Measurements from ENCODE around the gene EFHD2.
"Not testable (repeated sequence)": the region's sequence is repeated elsewhere in the genome, so short reads cannot be mapped to it uniquely, and the experiment has no call there.

EFHD2 gene

DNA sequence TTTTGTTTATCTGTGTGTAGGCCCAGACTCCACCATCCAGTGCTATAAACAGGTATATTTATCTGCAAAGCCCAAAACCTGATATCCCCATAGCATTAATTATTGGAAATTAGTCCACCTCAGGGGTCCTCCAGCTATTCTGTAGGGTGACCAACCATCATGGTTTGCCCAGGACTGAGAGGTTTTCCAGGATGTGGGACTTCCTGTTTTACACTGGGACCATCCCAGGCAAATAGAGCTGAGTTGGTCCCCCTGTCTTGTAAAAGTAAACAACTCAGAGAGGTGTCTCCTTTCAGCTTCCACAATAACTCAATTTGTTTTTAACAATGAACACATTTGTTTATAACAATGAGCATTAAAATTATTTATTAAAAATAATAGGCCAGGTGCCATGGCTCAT, 58.5 kb downstream of the EFHD2 start:
- ATAC-seq, result no peak
- TF ChIP-seq TOX (CRISPR knock-in tag; IDR thresholded peaks at IDR 0.05; ENCODE audit: borderline replicate concordance), result no peak

DNA sequence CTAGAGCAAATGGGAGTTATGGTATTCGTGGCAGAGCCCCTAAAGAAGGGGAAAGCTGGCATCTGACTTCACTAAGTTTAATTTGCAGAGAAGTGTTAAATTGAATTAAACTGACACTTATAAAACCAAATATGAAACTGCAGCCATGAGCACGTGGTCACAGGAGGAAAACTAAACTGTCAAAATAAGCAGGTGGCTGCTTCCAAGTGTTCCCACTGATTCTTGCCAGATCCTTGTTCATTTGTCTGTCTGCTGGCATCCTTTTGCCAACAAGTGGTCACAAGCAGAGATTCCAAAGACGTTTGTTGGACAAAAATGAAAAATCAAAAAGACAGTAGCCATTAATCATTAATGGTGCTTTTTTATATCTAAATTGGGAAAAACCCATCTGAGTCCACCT, 59.7 kb downstream of the EFHD2 start:
- TF ChIP-seq TOX (CRISPR knock-in tag; IDR thresholded peaks at IDR 0.05; ENCODE audit: borderline replicate concordance) (no peak), ESRRG (CRISPR knock-in tag; IDR thresholded peaks at IDR 0.05) (no peak)
- TF ChIP-seq, protein P1, sequence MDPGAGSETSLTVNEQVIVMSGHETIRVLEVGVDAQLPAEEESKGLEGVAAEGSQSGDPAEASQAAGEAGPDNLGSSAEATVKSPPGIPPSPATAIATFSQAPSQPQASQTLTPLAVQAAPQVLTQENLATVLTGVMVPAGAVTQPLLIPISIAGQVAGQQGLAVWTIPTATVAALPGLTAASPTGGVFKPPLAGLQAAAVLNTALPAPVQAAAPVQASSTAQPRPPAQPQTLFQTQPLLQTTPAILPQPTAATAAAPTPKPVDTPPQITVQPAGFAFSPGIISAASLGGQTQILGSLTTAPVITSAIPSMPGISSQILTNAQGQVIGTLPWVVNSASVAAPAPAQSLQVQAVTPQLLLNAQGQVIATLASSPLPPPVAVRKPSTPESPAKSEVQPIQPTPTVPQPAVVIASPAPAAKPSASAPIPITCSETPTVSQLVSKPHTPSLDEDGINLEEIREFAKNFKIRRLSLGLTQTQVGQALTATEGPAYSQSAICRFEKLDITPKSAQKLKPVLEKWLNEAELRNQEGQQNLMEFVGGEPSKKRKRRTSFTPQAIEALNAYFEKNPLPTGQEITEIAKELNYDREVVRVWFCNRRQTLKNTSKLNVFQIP (CRISPR knock-in tag; IDR thresholded peaks at IDR 0.05; ENCODE audit: borderline replicate concordance, low read depth), result no peak
- no peak for ATAC-seq

DNA sequence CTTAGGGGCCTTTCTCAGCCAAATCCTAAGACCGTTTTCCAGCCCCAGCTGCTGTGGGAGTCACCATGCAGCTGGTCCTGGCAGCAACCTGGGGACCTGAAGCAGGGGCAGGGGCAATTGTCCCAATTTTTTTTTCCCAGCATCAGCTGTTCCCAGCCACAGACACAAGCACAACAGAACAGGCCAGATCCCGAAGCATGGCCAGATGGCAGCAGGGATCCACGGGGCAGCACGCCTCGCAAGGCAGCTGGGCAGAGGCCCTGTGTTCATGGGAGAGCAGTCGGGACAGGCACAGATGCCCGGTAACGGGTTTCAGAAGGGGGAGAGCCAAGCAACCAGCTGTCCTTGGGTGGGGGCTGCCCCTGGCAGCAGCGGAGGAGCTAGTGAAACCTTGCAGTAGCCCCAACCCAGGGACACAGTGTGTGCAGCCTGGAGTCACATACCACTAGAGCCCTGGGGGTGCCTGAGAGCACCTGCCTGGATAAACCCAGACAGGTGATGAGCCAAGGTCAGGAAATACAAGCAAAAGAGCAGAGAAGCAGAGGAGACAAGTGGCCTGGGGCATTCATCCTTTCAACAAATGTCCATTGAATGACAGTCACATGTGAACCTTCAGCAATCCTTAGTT, 60.2 kb downstream of the EFHD2 start:
- ATAC-seq, result not testable (repeated sequence)

DNA sequence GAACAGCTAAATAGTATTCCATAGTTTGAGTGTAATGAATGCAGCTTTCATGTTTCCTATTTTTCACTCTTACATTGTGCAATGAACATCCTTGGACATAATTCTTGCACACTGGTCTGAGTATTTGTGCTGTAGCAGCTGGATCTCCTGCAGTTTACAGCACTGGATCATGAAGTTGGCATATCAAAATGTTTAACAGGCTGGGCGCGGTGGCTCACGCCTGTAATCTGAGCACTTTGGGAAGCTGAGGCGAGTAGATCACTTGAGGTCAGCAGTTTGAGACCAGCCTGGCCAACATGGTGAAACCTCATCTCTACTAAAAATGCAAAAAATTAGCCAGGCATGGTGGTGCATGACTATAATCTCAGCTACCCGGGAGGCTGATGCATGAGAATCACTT, 61.4 kb downstream of the EFHD2 start:
- not testable (repeated sequence) for ATAC-seq

DNA sequence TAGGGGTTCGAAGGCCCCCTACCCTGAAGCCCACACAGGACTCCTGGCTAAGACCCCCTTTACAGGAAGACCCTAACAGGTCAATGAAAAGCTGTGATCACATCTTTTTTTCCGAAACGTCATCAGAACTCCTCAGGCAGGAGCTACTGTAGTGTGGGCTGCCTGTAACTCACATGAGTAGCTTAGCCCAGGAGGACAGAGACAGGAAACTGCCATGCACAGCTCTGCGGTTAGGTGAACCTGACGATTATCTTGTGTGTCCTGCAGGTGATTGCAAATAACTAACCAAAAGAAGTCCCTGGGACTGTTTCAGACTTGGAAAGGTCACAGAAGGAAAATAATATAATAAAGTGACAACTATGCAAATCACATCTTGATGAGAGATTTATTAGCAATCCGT, 62.0 kb downstream of the EFHD2 start:
- not testable (repeated sequence) for ATAC-seq

DNA sequence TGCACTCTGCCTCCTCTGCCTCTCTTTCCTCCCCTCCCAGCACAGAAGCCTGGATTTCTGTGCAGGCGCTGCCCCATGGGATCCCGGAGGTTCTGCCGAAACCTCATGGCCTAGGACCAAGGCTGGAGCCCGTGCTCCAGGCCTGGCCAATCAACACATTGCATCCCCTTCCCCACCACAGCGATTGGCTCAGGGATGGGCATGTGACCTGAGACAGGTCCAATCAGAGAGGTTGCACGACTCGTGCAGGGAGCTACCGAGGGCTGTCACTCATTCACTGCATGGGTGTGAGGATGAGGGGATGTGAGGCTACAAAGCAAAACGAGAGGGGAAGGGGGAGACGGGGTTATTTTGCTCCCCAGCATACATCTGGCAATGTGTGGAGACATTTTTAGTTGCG, 62.9 kb downstream of the EFHD2 start:
- ATAC-seq, result no peak
- TF ChIP-seq PPARA (CRISPR knock-in tag; IDR thresholded peaks at IDR 0.05; ENCODE audit: borderline replicate concordance), result no peak
- no peak for TF ChIP-seq ZFP3 (CRISPR knock-in tag; IDR thresholded peaks at IDR 0.05)
- no peak for TF ChIP-seq GLIS3 (CRISPR knock-in tag; IDR thresholded peaks at IDR 0.05)
- TF ChIP-seq, protein P2, sequence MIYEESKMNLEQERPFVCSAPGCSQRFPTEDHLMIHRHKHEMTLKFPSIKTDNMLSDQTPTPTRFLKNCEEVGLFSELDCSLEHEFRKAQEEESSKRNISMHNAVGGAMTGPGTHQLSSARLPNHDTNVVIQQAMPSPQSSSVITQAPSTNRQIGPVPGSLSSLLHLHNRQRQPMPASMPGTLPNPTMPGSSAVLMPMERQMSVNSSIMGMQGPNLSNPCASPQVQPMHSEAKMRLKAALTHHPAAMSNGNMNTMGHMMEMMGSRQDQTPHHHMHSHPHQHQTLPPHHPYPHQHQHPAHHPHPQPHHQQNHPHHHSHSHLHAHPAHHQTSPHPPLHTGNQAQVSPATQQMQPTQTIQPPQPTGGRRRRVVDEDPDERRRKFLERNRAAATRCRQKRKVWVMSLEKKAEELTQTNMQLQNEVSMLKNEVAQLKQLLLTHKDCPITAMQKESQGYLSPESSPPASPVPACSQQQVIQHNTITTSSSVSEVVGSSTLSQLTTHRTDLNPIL (CRISPR knock-in tag; IDR thresholded peaks at IDR 0.05; ENCODE audit: low read depth), result no peak
- TF ChIP-seq CSDC2 (CRISPR knock-in tag; IDR thresholded peaks at IDR 0.05), result no peak
- no peak for TF ChIP-seq SNAI2 (CRISPR knock-in tag; IDR thresholded peaks at IDR 0.05)
- TF ChIP-seq, protein P1 (CRISPR knock-in tag; IDR thresholded peaks at IDR 0.05; ENCODE audit: borderline replicate concordance, low read depth), result no peak
- no peak for TF ChIP-seq TOX (CRISPR knock-in tag; IDR thresholded peaks at IDR 0.05; ENCODE audit: borderline replicate concordance)
- no peak for TF ChIP-seq BACH2 (CRISPR knock-in tag; IDR thresholded peaks at IDR 0.05; ENCODE audit: borderline replicate concordance)

DNA sequence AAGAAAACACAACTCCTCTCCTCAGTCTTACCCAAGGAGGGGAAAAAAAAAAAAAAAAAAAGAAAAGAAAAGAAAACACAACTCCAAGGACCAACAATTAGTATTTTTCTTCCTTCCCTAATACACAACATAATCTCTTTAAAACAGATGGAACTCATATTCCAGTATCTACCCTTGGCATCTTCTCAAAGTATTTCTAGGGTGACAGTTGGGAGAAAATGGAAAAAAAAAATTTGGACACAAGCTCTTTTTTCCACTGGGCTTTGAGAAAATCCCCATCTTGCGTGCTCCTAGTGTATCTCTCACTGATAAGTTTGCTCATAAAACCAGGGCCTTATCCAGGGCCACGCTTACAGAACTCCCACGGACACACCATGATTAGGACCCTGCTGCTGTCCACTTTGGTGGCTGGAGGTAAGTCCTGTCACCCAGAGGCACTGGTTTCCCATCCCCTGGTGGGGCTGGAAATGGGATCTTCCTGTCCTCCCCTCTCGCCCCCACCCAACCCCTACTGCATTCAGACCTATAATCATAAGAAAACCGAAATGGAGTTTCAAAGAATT, 66.1 kb downstream of the EFHD2 start, which contains the start of gene CELA2B:
CELA2B (plus strand) TSS at position 353 of the 563 bp plus-strand sequence; CDS start at position 375, 22 bp downstream.
- TF ChIP-seq SNAI2 (CRISPR knock-in tag; IDR thresholded peaks at IDR 0.05) (no peak), ZNF565 (CRISPR knock-in tag; conservative IDR thresholded peaks at IDR 0.05; ENCODE audit: low read depth) (no peak), ZNF8 (CRISPR knock-in tag; IDR thresholded peaks at IDR 0.05) (no peak), ZC3H10 (CRISPR knock-in tag; IDR thresholded peaks at IDR 0.05) (no peak), OSR1 (CRISPR knock-in tag; IDR thresholded peaks at IDR 0.05) (no peak), ZNF70 (CRISPR knock-in tag; IDR thresholded peaks at IDR 0.05) (no peak), BACH2 (CRISPR knock-in tag; IDR thresholded peaks at IDR 0.05; ENCODE audit: borderline replicate concordance) (no peak)
- TF ChIP-seq, protein P1 (CRISPR knock-in tag; IDR thresholded peaks at IDR 0.05; ENCODE audit: borderline replicate concordance, low read depth), result no peak
- ATAC-seq, result no peak

Measured in SK-N-SH treated with all-trans-retinoic acid at 6 μM for 48 hours (cell line).